ENCODE results near the gene RASA3.

RASA3 gene

DNA sequence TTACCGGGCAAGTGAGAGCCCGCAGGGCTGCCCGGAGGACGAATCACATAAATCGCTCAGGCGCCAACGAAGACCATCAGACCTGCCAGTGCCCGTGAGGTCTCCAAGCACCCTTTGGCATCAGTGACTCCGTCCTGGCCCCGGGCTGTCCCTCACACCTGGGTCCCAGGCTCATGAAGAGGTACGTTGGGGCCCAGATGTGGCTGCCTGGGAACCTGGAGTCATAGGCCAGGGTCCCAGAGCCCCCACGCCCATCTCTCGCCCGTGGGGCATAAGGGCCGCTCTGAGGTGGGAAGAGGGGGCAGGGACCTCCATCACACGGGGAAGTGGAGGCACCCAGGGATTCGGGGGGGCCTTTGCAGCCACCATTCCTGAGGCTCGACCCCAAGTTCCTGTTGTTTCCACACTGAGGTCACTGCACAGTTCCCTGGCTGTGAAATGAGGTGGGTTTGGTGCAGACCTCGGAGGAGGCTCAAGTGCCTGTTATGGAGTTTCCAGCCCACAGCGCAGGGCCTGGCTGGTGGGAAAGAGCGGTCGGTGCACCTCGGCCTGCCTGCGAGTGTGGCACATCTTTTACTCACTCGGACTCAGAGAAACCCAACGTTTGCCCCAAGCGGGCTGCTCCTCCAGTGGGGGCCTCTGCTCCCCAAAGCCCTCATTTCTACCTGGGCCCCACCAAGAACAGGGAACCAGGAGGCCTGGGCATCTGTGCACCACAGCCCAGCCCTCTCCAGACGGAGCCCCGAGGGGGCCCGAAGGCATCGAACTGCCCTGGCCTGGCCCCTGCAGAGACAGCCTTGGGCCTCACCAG lies 122.6 kb downstream of the RASA3 start:
- no peak overlapping the region for H3K4me3 ChIP-seq (ENCODE audit: low read depth, low read length)
- no peak for DNase-seq
- H3K27ac ChIP-seq, result no peak overlapping the region
- H3K36me3 ChIP-seq (replicated peaks), result peaks cover 52% of the 10 kb centered on the region
- in situ Hi-C loops (cut with HindIII; ENCODE audit: low pct_ligation_motif_present, low sequenced_read_pairs), result no loop called here
- TF ChIP-seq, protein P1, sequence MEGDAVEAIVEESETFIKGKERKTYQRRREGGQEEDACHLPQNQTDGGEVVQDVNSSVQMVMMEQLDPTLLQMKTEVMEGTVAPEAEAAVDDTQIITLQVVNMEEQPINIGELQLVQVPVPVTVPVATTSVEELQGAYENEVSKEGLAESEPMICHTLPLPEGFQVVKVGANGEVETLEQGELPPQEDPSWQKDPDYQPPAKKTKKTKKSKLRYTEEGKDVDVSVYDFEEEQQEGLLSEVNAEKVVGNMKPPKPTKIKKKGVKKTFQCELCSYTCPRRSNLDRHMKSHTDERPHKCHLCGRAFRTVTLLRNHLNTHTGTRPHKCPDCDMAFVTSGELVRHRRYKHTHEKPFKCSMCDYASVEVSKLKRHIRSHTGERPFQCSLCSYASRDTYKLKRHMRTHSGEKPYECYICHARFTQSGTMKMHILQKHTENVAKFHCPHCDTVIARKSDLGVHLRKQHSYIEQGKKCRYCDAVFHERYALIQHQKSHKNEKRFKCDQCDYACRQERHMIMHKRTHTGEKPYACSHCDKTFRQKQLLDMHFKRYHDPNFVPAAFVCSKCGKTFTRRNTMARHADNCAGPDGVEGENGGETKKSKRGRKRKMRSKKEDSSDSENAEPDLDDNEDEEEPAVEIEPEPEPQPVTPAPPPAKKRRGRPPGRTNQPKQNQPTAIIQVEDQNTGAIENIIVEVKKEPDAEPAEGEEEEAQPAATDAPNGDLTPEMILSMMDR (IDR thresholded peaks at IDR 0.05; ENCODE audit: low read depth, low read length, missing control alignments), result no peak
- no peaks in the 10 kb centered on the region for H3K27me3 ChIP-seq (replicated peaks)

DNA sequence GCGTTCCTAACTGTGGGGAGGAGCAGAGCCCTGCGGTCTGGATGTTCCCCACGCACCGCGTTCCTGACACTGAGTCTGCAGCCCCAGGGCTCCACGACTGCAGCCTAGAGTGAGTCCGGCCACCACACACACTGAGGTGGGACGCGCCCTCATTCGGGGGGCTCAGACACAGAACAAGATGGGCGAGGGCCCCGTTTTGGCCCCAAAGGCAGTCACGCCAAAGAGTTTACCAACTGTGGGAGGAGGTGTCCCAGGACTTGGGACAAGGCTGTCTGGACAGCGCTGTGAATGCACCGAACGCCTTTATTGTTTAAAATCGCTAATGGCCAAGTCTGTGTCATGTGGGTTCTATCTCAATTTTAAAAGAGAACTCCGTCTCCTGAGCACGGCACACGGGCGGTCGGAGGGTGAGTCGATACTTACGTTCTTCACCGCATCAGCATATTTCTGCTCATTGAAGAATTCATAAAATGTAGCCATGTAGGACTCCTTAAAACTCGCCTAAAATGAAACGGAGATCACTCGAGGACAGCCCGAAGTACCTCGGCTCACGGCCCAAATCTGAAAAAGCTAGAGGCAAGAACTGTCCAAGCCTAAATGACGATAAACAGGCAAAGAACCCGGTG lies 123.3 kb downstream of the RASA3 start:
- H3K27ac ChIP-seq, result no peak overlapping the region
- H3K4me3 ChIP-seq (ENCODE audit: low read depth, low read length), result no peak overlapping the region
- TF ChIP-seq, protein P1 (IDR thresholded peaks at IDR 0.05; ENCODE audit: low read depth, low read length, missing control alignments), result no peak
- H3K36me3 ChIP-seq (replicated peaks), result peaks cover 45% of the 10 kb centered on the region
- DNase-seq, result no peak
- H3K27me3 ChIP-seq (replicated peaks), result no peaks in the 10 kb centered on the region
- in situ Hi-C loops (cut with HindIII; ENCODE audit: low pct_ligation_motif_present, low sequenced_read_pairs), result no loop called here

DNA sequence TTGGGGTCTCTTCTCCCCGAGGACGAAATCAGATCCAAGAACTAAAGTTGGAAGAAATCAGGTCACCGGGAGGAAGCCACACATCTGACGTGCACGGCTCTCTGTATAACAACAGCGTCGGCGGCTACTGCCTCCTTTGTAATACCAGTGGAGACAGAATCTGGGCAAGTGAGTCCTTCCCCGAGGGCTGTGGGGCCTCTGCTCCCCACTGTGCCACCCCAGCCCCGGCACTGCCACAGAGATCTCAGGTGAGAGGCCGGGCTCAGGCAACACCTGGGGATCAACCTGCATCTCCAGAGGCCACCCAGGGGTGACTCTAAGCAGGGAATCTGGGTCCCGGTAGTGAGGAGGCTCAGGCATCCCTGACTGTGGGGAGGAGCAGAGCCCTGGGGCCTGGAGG lies 124.9 kb downstream of the RASA3 start:
- TF ChIP-seq, protein P1 (IDR thresholded peaks at IDR 0.05; ENCODE audit: low read depth, low read length, missing control alignments), result no peak
- no peak for DNase-seq
- in situ Hi-C loops (cut with HindIII; ENCODE audit: low pct_ligation_motif_present, low sequenced_read_pairs), result no loop called here

DNA sequence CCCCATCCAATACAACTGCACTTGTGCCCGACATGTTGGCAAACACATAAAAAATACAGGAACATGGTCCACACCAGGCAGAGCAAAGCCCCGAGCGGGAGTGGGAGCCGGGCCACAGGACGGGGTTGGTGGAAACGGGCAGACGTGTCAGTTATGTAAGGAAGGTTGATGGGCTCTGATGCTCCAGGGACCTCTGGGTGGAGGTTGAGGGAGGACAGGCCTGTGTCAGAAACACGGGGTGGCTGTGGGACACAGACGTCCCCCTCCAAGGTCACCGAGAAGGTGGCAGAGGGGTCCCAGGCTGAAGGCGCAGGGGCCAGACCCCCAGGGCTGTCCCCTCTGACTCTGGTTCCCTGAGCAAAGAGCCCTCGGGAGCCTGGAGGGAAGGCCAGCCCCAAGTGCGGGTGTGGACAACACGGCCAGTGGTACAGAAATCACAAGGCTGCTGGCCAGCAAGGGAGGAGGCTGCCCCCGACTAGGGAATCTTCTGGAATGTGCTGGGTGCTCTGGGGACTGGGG lies 127.2 kb downstream of the RASA3 start:
- DNase-seq, result no peak

More for the DNA sequence above, 124.9 kb downstream of the RASA3 start:
- no peaks in the 10 kb centered on the region for H3K27me3 ChIP-seq (replicated peaks)
- no peak overlapping the region for H3K4me3 ChIP-seq (ENCODE audit: low read depth, low read length)
- no peak overlapping the region for H3K27ac ChIP-seq
- H3K36me3 ChIP-seq (replicated peaks), result peaks cover 44% of the 10 kb centered on the region

DNA sequence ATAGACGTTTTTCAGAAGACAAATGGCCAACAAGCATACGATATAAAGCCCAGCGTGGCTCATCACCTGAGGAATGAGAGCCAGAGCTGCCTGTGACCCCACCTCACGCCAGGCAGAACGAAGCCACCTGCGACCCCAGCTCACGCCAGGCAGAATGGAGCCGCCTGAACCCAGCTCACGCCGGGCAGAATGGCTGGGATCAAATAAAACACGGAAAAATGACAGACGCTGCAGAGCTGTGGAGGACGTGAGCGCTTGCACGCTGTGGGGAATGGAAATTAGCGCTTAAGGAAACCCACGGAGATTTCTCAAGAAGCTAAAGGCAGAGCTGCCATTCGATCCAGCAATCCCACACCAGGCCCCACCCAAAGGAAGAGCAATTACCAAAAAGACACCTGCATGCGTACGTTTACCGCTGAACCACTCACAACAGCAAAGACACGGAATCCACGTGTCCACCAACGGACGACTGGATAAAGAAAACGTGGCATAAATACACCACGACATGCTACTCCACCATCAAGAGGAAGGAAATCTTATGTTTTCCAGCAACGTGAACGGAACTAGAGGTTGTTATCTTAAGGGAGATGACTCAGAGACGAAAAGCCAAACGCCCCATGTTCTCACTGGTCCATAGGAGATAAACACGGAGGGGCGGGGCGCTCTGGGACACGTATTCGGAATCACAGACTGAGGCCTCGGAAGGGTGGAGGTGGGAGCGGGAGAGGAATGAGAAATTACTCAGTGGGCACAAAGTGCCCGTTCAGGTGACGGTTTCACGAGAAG lies 127.8 kb downstream of the RASA3 start:
- Histone ChIP-seq H3K27me3 (replicated peaks) (no peaks in the 10 kb centered on the region), H3K27ac (peak overlapping the region; percentile 85), H3K36me3 (replicated peaks) (peaks cover 40% of the 10 kb centered on the region), H3K4me3 (ENCODE audit: low read depth, low read length) (no peak overlapping the region)
- in situ Hi-C loops (cut with HindIII; ENCODE audit: low pct_ligation_motif_present, low sequenced_read_pairs), result no loop called here
- TF ChIP-seq, protein P1 (IDR thresholded peaks at IDR 0.05; ENCODE audit: low read depth, low read length, missing control alignments), result no peak
- DNase-seq, result peak; percentile 97

More for the DNA sequence above, 127.2 kb downstream of the RASA3 start:
- Histone ChIP-seq H3K27ac (peak overlapping the region; percentile 85), H3K36me3 (replicated peaks) (peaks cover 44% of the 10 kb centered on the region), H3K4me3 (ENCODE audit: low read depth, low read length) (no peak overlapping the region), H3K27me3 (replicated peaks) (no peaks in the 10 kb centered on the region)
- in situ Hi-C loops (cut with HindIII; ENCODE audit: low pct_ligation_motif_present, low sequenced_read_pairs), result no loop called here
- TF ChIP-seq, protein P1 (IDR thresholded peaks at IDR 0.05; ENCODE audit: low read depth, low read length, missing control alignments), result no peak
